MCF 10A (cell line): Measurements from ENCODE around the gene KIAA1549. TPM values are rescaled to one million over a fixed set of nuclear protein-coding genes. Genes with fewer than 3 reads are reported as not detected.

Source experiments
- BruUV-seq: library from RNA; stranded (reverse); fragments of 400-500 nt; replicated peaks from 2 replicates; lab custom pipeline; 2021; lab: Mats Ljungman, UMichigan
- CTCF ChIA-PET: fragments of 300-600 bp; sonication (Branson Sonifier 250); formaldehyde crosslinking; extraction: SDS; loops from one replicate; lab custom pipeline; 2021; ENCODE audit warnings: antibody characterized with exemption, inconsistent platforms; lab: Yijun Ruan, JAX
- POLR2A ChIA-PET: fragments of 300-600, 350-650 bp; sonication (Branson Sonifier 250); formaldehyde crosslinking; extraction: SDS; loops from one replicate; lab custom pipeline; 2020; ENCODE audit warnings: antibody characterized with exemption, inconsistent platforms; lab: Yijun Ruan, JAX
- DNase-seq: peaks from one replicate; pipeline ENCODE4 v3.0.0-alpha.2; 2018; ENCODE audit not compliant: unreplicated experiment
- H3K27ac Mint-ChIP-seq: one replicate; pipeline ENCODE4 v1.8.0; 2022; ENCODE audit warnings: mild to moderate bottlenecking, low read depth, mixed read lengths; ENCODE audit not compliant: unreplicated experiment
- H3K27me3 Mint-ChIP-seq: one replicate; pipeline ENCODE4 v1.8.0; 2022; ENCODE audit warnings: mixed read lengths; ENCODE audit not compliant: insufficient read depth, unreplicated experiment
- H3K36me3 Mint-ChIP-seq: one replicate; pipeline ENCODE4 v1.8.0; 2022; ENCODE audit warnings: mild to moderate bottlenecking, moderate library complexity, mixed read lengths; ENCODE audit not compliant: insufficient read depth, unreplicated experiment
- H3K4me1 Mint-ChIP-seq: one replicate; pipeline ENCODE4 v1.8.0; 2022; ENCODE audit warnings: mixed read lengths; ENCODE audit not compliant: insufficient read depth, unreplicated experiment
- H3K4me3 Mint-ChIP-seq: one replicate; pipeline ENCODE4 v1.8.0; 2022; ENCODE audit warnings: mild to moderate bottlenecking, moderate library complexity, mixed read lengths; ENCODE audit not compliant: unreplicated experiment
- H3K9me3 Mint-ChIP-seq: one replicate; pipeline ENCODE4 v1.8.0; 2022; ENCODE audit warnings: mixed read lengths; ENCODE audit not compliant: unreplicated experiment
- CTCF ChIP-seq: fragments of 200-600 bp; IDR thresholded peaks from one replicate; pipeline ENCODE4 v1.8.0; 2022; ENCODE audit warnings: antibody characterized with exemption, mild to moderate bottlenecking; ENCODE audit not compliant: unreplicated experiment
- intact Hi-C: fragments of 100-400 bp; cut with micrococcal nuclease; formaldehyde crosslinking; loops from 2 replicates; pipeline ENCODE4 v1.14.1; 2022
- total RNA-seq: library from RNA; stranded (reverse); gene quantifications from 2 replicates; pipeline ENCODE4 v1.2.3, GENCODE V29; 2022

The KIAA1549 gene
- total RNA-seq, 1 experiment from 2014 or later = 7.1 TPM

GRCh38 chr7:138948403-138948802 lies 32.8 kb downstream of the KIAA1549 start:
- intact Hi-C loops = no loop called here
- POLR2A ChIA-PET = no interaction called here
- Mint-ChIP-seq H3K4me3 (no peak overlapping the region), H3K27me3 (no peaks in the 10 kb centered on the region), H3K4me1 (peaks cover 16% of the 10 kb centered on the region), H3K27ac (no peak overlapping the region), H3K36me3 (peaks cover 4% of the 10 kb centered on the region), H3K9me3 (no peaks in the 10 kb centered on the region)
- no TSS peak for BruUV-seq
- TF ChIP-seq CTCF = no peak
- no peak for DNase-seq
- CTCF ChIA-PET = no interaction called here

GRCh38 chr7:138945821-138946220 lies 35.4 kb downstream of the KIAA1549 start:
- Mint-ChIP-seq H3K4me1 (no peaks in the 10 kb centered on the region), H3K9me3 (no peaks in the 10 kb centered on the region), H3K27ac (no peak overlapping the region), H3K27me3 (no peaks in the 10 kb centered on the region), H3K4me3 (no peak overlapping the region), H3K36me3 (peaks cover 4% of the 10 kb centered on the region)
- no peak for TF ChIP-seq CTCF
- intact Hi-C loops = no loop called here
- CTCF ChIA-PET = no interaction called here
- no TSS peak for BruUV-seq
- no peak for DNase-seq
- POLR2A ChIA-PET = no interaction called here

- H3K27ac Mint-ChIP-seq = no peak overlapping the region
- no peaks in the 10 kb centered on the region for H3K9me3 Mint-ChIP-seq
- no peak for DNase-seq
- POLR2A ChIA-PET = no interaction called here
- BruUV-seq = no TSS peak
- intact Hi-C loops = no loop called here
- no peaks in the 10 kb centered on the region for H3K27me3 Mint-ChIP-seq
- H3K36me3 Mint-ChIP-seq = no peaks in the 10 kb centered on the region
- no peak for TF ChIP-seq CTCF
- H3K4me3 Mint-ChIP-seq = no peak overlapping the region
- CTCF ChIA-PET = interaction anchor here (0.5 kb wide), 1 partner anchor 72 kb away, joined by 4 read pairs; no protein-coding TSS in a partner anchor
- no peaks in the 10 kb centered on the region for H3K4me1 Mint-ChIP-seq
Observed at GRCh38 chr7:138945154-138945553, 36.0 kb downstream of the KIAA1549 start.

- TF ChIP-seq CTCF = no peak
- CTCF ChIA-PET = interaction anchor here (0.6 kb wide), 1 partner anchor 1609 kb away, joined by 3 read pairs; no protein-coding TSS in a partner anchor
- BruUV-seq = no TSS peak
- Mint-ChIP-seq H3K4me3 (no peak overlapping the region), H3K9me3 (no peaks in the 10 kb centered on the region), H3K27ac (no peak overlapping the region), H3K27me3 (no peaks in the 10 kb centered on the region), H3K36me3 (no peaks in the 10 kb centered on the region), H3K4me1 (no peaks in the 10 kb centered on the region)
- DNase-seq = no peak
- POLR2A ChIA-PET = no interaction called here
- intact Hi-C loops = no loop called here
Observed at GRCh38 chr7:138944592-138944991, 36.6 kb downstream of the KIAA1549 start.
